GM12878 (cell line): ENCODE measurements around the gene CYP26C1.

Experiments used
- CTCF ChIP-seq, 3 experiments: IDR thresholded peaks in 2 of 3; conservative IDR thresholded peaks in 1 of 3; 2 replicates each; pipeline ENCODE4 v1.5.1; 2011; ENCODE audit warnings: low read depth in 3 of 3, low read length in 3 of 3, mild to moderate bottlenecking in 3 of 3, control low read depth in 2 of 3, moderate library complexity in 2 of 3, inconsistent platforms in 1 of 3, mixed read lengths in 1 of 3; ENCODE audit not compliant: control insufficient read depth in 2 of 3, insufficient read depth in 1 of 3; ENCODE audit errors: extremely low read depth in 1 of 3
- EZH2 ChIP-seq: IDR thresholded peaks from 2 replicates; pipeline ENCODE4 v1.6.1; 2012; ENCODE audit warnings: low read depth, mild to moderate bottlenecking, control low read depth, inconsistent platforms, low read length, borderline replicate concordance; ENCODE audit not compliant: control insufficient read depth
- JUND ChIP-seq: IDR thresholded peaks from 2 replicates; pipeline ENCODE4 v1.6.1; 2012; ENCODE audit warnings: low read depth, mild to moderate bottlenecking, low read length, improper control_type of control experiment, moderate library complexity
- RAD51 ChIP-seq: fragments of 450-650 bp; IDR thresholded peaks from 2 replicates; pipeline ENCODE4 v1.6.1; 2016; ENCODE audit warnings: moderate library complexity, mild to moderate bottlenecking, inconsistent platforms
- ZBTB11 ChIP-seq: fragments of 450-650 bp; formaldehyde crosslinking; IDR thresholded peaks from 2 replicates; pipeline ENCODE4 v1.5.0; 2022; ENCODE audit warnings: mild to moderate bottlenecking, missing genetic modification characterization
- ZNF384 ChIP-seq: IDR thresholded peaks from 2 replicates; pipeline ENCODE4 v1.6.1; 2012; ENCODE audit warnings: low read depth, mild to moderate bottlenecking, low read length, improper control_type of control experiment, borderline replicate concordance
- ZNF687 ChIP-seq: fragments of 450-650 bp; IDR thresholded peaks from 2 replicates; pipeline ENCODE4 v1.6.1; 2017; ENCODE audit warnings: mild to moderate bottlenecking, moderate library complexity

GRCh38 chr10:93039110-93039509, 21.5 kb upstream of the CYP26C1 start:
- TF ChIP-seq ZNF687 (no peak), CTCF (IDR thresholded peaks at IDR 0.05 in 2 of 3, conservative IDR thresholded peaks at IDR 0.05 in 1 of 3; ENCODE audit: control insufficient read depth in 2 of 3, extremely low read depth in 1 of 3, insufficient read depth in 1 of 3, low read depth in 3 of 3, low read length in 3 of 3) (no peak), RAD51 (no peak), ZNF384 (no peak), JUND (no peak), EZH2 (no peak), ZBTB11 (CRISPR knock-in tag) (no peak)
